ENCODE results near the gene WDR86.
A peak's percentile ranks its signal among the peaks of the same experiment; 100 is the strongest.

The WDR86 gene

DNA sequence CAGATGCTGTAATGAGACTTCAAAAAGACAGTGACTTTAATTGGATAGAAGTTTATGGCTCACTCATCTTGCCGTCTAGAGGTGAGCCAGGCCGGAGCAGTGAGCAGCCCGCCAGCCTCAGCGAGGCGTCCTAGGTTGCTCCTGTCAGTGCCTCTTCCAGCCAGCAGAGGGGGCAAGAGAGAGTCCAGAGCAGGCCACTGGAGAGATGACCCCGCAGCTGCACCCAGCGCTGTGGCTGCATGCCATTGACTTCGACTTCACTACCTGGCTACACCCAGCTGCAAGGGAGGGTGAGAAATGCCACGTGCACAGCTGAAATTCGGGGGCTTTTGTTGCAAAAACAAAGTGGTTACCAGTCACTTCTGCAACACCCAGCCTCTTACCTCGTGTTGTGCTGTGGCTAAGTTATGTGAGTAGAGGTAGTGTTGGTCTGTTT lies 41.7 kb downstream of the WDR86 start:
- Histone ChIP-seq H3F3A (ENCODE audit: control insufficient read depth, insufficient read depth) (no peaks in the 10 kb centered on the region), H3K9me3 (ENCODE audit: control insufficient read depth, insufficient read depth, low read length) (no peaks in the 10 kb centered on the region), H3K9me2 (replicated peaks; ENCODE audit: control insufficient read depth, low read length) (no peaks in the 10 kb centered on the region), H4K20me1 (ENCODE audit: control insufficient read depth, insufficient read depth, low read depth, low read length) (no peaks in the 10 kb centered on the region), H3K79me2 (ENCODE audit: control insufficient read depth, low read length) (no peaks in the 10 kb centered on the region), H3K27me3 (ENCODE audit: control insufficient read depth, low read length) (no peaks in the 10 kb centered on the region), H3K4me3 (ENCODE audit: low read length) (no peak overlapping the region), H3K27ac (ENCODE audit: low read depth, low read length) (no peak overlapping the region), H3K4me1 (ENCODE audit: control insufficient read depth, low read length) (peaks cover 5% of the 10 kb centered on the region; the same call in 1 of the 2 replicates), H3K4me2 (ENCODE audit: low read length) (no peak overlapping the region), H3K36me3 (ENCODE audit: control insufficient read depth, low read length) (peaks cover 20% of the 10 kb centered on the region)
- TF ChIP-seq, protein P1, sequence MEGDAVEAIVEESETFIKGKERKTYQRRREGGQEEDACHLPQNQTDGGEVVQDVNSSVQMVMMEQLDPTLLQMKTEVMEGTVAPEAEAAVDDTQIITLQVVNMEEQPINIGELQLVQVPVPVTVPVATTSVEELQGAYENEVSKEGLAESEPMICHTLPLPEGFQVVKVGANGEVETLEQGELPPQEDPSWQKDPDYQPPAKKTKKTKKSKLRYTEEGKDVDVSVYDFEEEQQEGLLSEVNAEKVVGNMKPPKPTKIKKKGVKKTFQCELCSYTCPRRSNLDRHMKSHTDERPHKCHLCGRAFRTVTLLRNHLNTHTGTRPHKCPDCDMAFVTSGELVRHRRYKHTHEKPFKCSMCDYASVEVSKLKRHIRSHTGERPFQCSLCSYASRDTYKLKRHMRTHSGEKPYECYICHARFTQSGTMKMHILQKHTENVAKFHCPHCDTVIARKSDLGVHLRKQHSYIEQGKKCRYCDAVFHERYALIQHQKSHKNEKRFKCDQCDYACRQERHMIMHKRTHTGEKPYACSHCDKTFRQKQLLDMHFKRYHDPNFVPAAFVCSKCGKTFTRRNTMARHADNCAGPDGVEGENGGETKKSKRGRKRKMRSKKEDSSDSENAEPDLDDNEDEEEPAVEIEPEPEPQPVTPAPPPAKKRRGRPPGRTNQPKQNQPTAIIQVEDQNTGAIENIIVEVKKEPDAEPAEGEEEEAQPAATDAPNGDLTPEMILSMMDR (IDR thresholded peaks at IDR 0.05; ENCODE audit: low read depth, low read length, poor library complexity, severe bottlenecking) = peak; percentile 99
- no peak for TF ChIP-seq EZH2phosphoT487 (IDR thresholded peaks at IDR 0.05; ENCODE audit: borderline replicate concordance, low read length)

GRCh38 chr7:151367284-151367683 lies 42.6 kb downstream of the WDR86 start:
- no peaks in the 10 kb centered on the region for H3K9me3 ChIP-seq (ENCODE audit: control insufficient read depth, insufficient read depth, low read length)
- H3K9me2 ChIP-seq (replicated peaks; ENCODE audit: control insufficient read depth, low read length) = no peaks in the 10 kb centered on the region
- H3K79me2 ChIP-seq (ENCODE audit: control insufficient read depth, low read length) = no peaks in the 10 kb centered on the region
- H3K4me3 ChIP-seq (ENCODE audit: low read length) = no peak overlapping the region
- H3K4me2 ChIP-seq (ENCODE audit: low read length) = no peak overlapping the region
- no peak overlapping the region for H3K27ac ChIP-seq (ENCODE audit: low read depth, low read length)
- no peaks in the 10 kb centered on the region for H3F3A ChIP-seq (ENCODE audit: control insufficient read depth, insufficient read depth)
- peaks cover 5% of the 10 kb centered on the region; the same call in 1 of the 2 replicates for H3K4me1 ChIP-seq (ENCODE audit: control insufficient read depth, low read length)
- TF ChIP-seq EZH2phosphoT487 (IDR thresholded peaks at IDR 0.05; ENCODE audit: borderline replicate concordance, low read length) = no peak
- TF ChIP-seq, protein P1 (IDR thresholded peaks at IDR 0.05; ENCODE audit: low read depth, low read length, poor library complexity, severe bottlenecking) = no peak
- no peaks in the 10 kb centered on the region for H3K27me3 ChIP-seq (ENCODE audit: control insufficient read depth, low read length)
- no peaks in the 10 kb centered on the region for H4K20me1 ChIP-seq (ENCODE audit: control insufficient read depth, insufficient read depth, low read depth, low read length)
- peaks cover 29% of the 10 kb centered on the region for H3K36me3 ChIP-seq (ENCODE audit: control insufficient read depth, low read length)

GRCh38 chr7:151366880-151367222 lies 43.0 kb downstream of the WDR86 start:
- no peak for TF ChIP-seq EZH2phosphoT487 (IDR thresholded peaks at IDR 0.05; ENCODE audit: borderline replicate concordance, low read length)
- TF ChIP-seq, protein P1 (IDR thresholded peaks at IDR 0.05; ENCODE audit: low read depth, low read length, poor library complexity, severe bottlenecking) = no peak
- no peak overlapping the region for H3K4me3 ChIP-seq (ENCODE audit: low read length)
- H3K4me2 ChIP-seq (ENCODE audit: low read length) = no peak overlapping the region
- no peaks in the 10 kb centered on the region for H3K27me3 ChIP-seq (ENCODE audit: control insufficient read depth, low read length)
- no peaks in the 10 kb centered on the region for H3F3A ChIP-seq (ENCODE audit: control insufficient read depth, insufficient read depth)
- H3K9me3 ChIP-seq (ENCODE audit: control insufficient read depth, insufficient read depth, low read length) = no peaks in the 10 kb centered on the region
- peaks cover 5% of the 10 kb centered on the region; the same call in 1 of the 2 replicates for H3K4me1 ChIP-seq (ENCODE audit: control insufficient read depth, low read length)
- H3K27ac ChIP-seq (ENCODE audit: low read depth, low read length) = no peak overlapping the region
- H3K79me2 ChIP-seq (ENCODE audit: control insufficient read depth, low read length) = no peaks in the 10 kb centered on the region
- H4K20me1 ChIP-seq (ENCODE audit: control insufficient read depth, insufficient read depth, low read depth, low read length) = no peaks in the 10 kb centered on the region
- peaks cover 33% of the 10 kb centered on the region for H3K36me3 ChIP-seq (ENCODE audit: control insufficient read depth, low read length)
- no peaks in the 10 kb centered on the region for H3K9me2 ChIP-seq (replicated peaks; ENCODE audit: control insufficient read depth, low read length)

All from DOHH2 (cell line).